Activated T-helper 1 cell treated with Interleukin-2 at 50 U/mL for 16 hours (primary cell): ENCODE data around the gene FHIT.

Experiments used
- DNase-seq: peaks from one replicate; pipeline ENCODE4 v3.0.0-alpha.2; 2020; ENCODE audit warnings: low read depth

Gene FHIT

DNA sequence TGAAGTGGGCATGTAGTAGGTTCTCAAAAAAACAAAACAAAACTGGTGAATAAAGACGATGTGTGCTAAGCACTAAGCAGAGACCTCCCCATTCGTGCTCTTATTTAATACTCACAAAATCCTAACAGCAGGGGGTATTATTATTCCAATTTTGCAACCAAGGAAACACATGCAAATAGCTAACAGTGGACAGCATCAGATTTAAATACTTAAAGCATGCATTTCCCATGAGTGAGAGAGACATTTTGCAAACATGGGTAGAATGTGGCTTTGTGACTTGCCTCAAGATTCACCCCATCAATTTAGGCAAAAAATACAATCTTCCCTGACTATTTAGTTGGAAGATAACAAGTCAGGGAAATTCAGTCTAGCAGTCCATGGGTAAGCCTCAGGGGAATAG, 1255.2 kb downstream of the FHIT start:
- DNase-seq = no peak

DNA sequence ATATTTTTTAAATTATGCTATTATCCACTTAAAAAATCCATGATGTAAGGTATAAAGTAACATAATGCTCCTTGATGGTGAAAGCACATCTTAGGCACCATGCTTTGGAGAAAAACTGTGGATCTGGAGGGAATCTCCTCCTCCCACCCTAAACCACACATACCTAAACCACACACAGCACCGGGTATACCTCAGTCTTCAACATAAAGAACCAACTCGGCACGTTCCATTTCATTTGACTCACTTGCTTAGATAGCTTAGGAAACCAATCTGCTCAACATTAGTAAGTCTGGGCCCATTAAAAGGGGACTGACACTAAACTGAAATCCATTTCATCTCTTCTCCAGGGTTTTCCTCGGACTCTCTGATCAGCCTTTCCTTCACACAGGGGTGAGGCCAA, 1255.7 kb downstream of the FHIT start:
- DNase-seq = no peak

DNA sequence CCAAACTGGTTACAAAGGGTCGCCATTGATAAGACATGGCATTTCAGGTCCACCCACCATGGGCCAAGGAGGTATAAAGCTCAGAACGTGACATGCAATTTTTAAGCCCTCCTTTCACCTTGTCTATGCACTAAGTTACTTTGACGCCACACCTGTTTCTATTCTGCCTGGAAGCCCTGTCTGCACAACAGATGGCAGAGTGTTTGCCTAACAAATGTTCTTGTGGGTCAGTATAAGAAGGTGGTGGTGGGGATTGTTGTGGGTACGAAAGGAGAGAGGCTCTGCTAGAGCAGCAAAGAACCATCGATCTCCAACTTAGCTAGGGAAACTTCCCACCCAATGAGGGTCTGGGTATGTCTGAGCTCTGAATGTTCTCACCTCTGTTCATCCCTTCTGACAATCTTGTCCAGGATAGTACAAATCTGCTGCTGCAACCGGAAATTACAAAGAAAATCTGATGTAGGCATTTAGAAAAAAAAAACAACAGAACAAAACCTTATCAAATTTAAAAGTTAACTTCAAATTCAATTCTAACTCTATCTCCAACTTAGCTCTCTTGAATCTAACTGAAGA, 1256.4 kb downstream of the FHIT start:
- no peak for DNase-seq

DNA sequence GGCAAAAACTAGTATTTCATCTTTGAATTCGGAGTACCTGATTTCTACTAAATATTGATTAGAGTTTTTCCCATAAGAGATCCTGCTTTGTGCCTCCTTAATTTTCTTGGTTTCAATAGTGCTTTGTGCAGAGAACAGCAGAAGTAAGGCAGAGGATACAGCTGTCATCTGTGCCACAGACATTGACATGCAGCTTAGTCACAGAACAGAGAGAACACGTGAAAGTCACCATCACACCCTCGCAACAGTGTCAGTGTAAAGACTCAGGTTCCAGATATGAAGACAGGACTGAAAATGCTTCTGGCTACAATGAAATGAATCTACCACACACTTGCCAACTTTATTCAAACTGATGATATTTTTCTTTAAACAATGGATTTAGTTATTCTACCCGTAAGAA, 1258.7 kb downstream of the FHIT start:
- DNase-seq = no peak

DNA sequence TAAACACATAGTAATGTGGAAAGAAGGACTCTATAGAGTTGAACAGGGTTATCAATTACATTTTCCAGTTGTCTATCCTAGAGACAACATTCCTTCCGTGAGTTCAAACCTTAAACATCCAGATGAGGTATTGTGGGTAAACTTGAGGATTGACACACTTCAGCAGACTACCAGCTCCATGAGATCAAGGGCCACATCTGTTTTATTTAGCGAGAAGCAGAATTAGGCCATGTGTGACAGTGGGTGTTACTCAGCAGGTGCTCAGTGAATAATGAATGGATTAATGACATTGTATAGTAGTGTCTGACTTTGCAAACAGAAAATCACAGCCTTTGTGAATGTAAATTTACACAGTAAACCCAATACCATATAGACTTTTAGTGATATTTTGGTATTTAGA, 1260.3 kb downstream of the FHIT start:
- DNase-seq = no peak

DNA sequence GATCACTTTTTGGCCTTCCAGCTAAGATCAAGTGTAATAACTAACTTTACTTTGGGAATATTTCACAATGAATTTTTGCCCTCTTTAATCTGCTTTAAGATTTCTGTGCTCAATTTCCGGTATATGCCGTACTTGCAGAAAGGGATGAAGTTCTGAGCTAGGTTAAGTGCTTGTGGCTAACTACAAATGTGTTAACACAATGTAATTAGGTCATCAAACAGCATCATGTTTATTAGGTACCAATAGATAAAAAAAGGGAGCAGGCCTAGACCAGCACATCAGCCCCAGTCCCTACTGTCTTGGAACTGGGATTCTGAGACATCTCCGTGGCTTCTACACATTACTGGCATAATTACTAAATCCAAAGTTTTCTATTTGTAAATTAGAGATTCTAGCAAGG, 1268.7 kb downstream of the FHIT start:
- DNase-seq = no peak

DNA sequence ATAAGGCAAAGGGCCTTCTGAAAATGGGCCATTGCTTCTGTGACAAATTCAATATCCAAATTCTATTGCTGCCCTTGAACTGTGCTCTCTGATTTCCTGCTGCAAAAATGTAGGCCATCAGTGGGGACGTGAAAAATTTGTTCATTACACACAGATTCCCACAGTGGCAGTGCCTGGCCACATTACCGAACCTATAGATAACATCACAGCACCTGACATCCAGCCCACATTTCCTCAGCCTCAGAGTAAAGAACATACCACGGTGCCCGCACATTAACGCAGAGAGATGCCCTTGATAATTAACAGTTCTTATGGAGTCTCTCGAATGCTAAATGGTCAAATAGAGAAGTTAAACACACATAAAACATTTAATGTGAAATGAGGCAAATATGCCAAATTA, 1269.9 kb downstream of the FHIT start:
- DNase-seq = no peak

DNA sequence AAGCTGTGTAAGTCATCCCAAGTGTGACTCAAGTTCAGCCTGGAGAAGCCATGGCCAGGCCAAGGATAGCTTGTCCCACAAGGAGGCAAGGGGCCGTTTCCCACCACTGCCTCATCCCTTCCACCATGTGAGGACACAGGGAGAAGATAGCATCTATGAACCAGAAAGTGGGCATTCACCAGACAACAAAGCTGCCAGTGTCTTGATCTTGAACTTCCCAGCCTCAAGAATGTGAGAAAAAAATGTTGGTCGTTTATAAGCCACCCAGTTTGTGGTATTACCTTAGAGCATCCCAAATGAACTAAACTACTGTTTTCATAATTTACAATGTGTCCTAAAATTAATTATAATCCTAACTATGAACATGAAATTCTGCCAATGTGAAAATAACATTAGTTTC, 1270.7 kb downstream of the FHIT start:
- DNase-seq = no peak

DNA sequence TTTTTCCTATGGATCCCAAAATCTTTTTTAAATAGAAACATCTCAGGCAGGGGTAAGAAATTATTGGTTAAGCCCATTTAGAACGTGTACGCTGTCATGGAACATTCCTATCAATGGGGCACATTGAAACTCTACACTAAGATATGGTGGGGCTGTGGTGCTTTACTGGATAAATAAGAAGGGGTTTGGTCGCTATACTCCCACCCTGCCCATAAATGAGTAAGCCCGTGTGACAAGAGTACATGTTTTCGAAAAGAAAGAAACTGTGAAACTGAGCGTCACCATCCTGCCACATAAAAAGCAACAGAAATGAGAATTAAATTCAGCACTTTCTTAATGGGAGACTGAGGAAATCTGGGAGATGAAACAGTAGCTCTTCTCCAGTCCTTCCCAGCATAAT, 1271.7 kb downstream of the FHIT start:
- DNase-seq = no peak

DNA sequence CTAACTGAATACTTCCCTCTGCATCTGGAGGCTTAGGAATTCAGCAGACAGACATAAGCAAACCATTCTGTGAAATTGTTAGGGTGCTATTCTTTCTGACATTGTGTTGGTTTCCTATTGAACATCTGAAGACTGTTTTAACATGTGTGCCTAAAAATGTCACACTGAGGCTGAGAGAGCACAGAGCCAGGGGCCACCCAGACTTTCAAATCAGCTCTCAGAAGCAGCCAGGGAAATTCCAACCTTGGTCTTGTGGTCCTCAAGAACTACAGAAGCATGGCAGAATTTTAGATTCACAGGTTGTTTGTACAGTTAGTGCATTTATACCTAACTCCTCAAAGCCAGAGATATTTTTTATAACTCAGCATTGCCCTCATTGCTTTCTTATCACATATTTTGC, 1272.3 kb downstream of the FHIT start:
- DNase-seq = no peak

DNA sequence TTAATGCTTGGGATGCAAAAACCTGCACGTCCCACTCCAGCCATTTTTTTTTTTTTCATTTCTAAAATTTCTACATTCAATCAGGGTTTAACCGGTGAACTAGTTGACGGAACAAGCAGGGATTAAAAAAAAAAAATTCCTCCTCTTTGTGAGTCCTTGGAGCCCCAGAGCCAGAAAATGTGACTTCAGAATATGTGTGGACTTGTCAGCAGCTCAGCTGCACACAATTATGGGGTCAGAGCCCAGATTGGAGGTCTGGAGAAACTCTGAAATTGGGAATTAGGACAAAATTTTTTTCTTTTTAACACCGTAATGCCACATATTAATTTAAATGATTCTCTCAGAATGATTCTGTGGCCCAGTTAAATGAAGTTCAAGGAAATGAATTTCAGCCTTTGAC, 1280.5 kb downstream of the FHIT start:
- DNase-seq = no peak

DNA sequence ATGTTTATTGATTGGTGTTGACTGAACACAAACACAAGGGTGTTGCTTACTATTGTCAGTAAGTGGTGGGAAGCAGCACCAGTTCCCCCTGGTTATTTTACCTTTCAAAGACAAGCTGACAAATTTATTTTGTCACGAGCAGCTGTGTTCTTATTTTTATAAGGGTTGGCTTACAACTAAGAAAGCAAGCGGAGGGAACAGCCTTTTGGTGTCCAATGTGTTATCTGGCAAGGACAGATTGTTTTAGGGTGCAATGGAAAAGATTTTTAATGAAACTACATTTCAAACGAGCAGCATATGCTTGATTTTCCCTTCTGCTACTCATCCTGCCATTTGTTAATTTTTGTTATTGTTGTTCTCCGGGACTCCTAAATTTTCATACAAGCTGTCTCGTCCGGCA, 1280.9 kb downstream of the FHIT start:
- no peak for DNase-seq

DNA sequence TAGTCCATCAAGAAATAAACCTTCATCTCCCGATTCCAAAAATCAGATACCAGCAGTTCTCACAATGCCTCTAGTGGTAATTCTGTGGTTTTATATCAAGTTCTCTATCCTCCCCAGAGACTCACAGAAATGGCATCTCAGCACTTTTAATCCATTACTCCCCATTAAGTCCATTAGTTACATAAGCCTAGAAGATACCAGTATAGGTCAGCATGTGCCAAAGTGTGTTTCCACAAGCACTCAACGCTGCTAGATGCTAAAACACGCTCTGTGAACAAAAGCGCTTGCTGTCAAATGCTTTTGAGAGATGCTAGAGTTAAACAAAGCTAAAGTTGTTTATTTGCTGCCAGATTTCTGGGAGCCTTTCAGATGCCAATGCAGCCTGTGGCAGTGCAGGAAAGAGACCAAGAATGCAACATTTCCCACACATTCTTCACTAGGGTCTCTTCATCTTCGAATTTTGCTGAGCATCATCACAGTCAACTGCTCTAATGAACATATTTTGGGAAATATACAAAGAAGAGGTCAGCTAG, 1282.7 kb downstream of the FHIT start:
- no peak for DNase-seq

DNA sequence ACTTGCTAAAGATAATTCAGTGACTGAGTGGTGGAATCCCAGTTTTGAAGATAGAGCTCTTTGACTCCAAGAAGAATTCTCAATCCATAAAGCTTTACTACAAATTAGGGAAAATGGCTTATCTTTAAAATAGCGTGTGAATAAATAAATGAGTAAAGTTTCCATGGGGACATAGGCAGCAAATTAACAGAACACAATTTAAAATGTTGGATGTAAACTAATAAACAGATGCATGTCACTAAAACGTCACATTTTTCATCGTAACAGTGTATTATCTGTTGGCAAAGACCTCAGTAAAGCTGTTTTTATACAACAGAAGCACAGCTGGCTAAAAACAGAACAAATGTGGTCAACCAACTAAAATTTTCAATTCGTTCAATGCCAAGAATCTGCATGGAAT, 1287.6 kb downstream of the FHIT start:
- no peak for DNase-seq

DNA sequence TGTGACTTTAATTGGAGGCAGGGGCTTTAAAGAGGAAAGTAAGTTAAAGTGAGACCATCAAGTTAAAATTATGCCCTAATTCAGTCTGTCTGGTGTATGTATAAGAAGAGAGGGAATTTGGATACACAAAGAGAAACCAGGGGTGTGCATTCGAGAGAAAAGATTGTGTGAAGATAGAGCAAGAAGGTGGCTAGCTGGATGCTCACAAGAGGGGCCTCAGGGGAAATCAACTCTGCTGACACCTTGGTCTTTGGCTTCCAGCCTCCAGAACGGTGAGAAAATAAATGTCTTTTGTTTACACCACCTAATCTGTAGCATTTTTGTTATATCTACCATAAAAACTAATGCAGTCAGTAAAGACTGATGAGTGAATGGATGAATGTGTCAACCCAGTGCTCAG, 1294.1 kb downstream of the FHIT start:
- DNase-seq = no peak

DNA sequence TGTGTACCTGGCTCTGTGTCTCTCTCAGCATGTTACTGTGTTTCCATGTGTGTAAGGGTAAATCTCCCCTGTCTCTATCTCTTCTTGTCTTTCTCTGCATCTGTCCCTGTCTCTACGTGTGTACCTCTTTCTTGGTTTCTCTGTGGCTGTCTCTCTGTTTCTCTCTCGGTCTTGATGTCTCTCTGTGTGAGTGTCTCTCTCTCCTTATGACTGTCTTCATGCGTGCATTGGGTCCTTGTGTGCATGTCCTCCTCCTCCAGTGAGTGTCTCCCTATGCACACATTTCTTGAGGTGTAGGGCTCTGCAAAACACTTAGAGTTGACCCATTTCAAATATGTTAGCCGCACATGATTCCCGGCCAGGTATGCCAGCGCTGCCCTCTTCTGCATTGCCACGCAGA, 1298.1 kb downstream of the FHIT start:
- no peak for DNase-seq

DNA sequence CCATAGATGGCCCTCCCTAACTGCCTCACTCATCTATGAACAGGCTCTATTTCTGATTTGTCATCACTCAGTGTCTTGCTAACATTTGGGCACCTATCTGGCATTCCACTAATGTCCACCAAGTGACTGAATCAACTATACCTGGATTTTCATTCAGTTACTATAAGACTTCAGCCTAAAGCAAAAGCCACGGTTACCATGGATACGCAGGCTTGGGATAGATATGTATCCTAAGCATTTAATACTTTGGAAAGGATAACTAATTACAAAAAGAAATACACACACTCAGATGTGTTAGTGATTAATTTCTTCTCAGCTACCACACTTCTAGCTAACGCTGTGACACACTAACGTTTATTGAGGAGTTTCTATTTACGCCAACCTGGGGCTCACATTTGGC, 1301.9 kb downstream of the FHIT start:
- no peak for DNase-seq

DNA sequence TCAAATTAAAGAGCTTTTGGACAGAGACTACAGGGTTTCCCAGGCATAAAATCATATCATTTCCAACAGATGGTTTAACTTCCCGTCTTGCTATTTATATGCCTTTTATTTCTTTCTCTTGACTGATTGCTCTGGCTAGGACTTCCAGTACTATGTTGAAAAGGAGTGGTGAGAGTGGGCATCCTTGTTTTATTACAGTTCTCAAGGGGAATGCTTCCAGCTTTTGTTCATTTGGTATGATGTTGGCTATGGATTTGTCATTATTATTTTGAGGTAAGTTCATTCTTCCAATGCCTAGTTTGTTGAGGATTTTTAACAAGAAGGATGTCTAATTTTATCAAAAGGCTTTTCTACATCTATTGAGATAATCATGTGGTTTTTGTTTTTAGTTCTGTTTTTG, 1304.9 kb downstream of the FHIT start:
- DNase-seq = no peak

DNA sequence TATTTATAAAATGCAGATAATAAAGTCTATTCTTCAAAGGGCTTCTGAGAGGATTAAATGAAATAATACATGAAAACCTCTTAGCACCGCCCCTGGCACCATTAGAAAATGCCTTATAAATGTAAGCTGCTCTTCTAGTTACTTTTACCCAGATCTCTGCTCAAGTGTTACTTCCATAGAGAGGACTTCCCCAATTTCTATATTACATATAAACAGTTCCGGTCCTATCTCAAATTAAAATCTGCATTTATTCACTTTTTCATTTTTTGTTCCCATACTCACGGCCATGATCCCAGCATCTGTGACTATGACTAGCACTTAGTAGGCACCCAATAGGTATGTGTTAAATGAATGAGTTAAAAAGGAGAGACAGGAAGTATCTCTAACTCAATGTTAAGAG, 1310.5 kb downstream of the FHIT start:
- DNase-seq = no peak

DNA sequence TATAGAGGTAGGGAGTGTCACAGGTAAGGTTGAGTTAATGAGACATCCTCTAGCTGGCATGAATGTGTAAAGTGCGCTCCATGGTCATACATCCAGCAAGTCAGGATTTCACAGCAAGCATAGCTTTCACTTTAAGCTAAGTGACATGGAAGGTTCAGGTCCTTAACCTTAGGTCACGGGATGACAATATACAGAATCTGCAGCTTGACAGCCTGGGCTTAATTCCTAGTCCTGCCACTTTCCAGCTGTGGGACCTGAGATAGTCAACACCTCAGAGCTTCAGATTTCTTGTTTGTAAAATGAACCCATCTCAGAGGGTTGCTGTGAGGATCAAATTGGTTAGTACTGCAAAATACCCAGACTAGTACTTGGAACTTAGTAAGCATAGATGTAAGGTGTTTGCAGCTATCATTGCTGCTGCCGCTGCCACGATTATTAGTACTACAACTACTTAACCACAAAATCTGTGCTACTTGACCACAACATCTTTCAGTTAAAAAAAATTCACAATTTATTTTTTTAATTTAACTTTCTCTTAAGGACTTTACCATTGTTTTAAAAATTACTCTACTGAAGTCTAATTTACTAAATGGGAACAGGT, 1311.3 kb downstream of the FHIT start:
- no peak for DNase-seq

DNA sequence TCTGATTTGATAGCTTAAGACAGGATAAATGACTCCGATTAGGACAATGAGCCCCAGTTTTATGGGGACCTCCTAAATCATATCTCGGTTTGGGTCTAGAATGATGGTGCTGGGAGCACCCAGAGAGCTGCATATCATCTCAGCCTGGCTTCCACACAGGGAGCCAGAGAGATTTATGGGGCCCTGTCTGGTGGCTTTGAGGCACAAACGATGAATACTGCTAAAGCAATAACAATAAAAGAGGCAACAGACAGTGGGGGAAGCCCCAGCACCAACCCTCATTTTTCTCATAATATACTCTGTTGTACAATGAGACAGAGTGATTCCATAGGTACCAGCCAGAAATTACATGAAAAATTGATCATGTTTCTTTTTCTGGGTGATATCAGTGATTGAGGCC, 1312.4 kb downstream of the FHIT start:
- no peak for DNase-seq

DNA sequence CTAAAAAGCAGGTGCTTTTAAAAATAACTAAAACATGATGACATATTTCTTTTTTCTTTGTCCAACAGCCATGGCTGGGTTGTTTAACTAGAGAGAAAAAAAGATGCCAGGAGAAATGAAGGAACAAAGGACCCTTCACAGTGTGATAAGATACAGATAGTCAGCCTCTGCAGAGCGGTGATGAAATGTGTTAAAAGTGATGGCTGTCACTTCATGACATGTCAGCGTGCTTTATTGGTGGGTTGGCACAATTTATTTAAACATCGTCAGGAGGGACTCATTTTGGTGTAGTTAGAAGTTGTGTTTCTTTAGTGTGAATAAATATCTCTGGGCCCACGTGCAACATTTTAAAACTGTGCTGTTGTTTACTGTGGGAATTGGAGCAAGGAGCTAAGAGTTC, 1314.1 kb downstream of the FHIT start:
- DNase-seq = no peak

DNA sequence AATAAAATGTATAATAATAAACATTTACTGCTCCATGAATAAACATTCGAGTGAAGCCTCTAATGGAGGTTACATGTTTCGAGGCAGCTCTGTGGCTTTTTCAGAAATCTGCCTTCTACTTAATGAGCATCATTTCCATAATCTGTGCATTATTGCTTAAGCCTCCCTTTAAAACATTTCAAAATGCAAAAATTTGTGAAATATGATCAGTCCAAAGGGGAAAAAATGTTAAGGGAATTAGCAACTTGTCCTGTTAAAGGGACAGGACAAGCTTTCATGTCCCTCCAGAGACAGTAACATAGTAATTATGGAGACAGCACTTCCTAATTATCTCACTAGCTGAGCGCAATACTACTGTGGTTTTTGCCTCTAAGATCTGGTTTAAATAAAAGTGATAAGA, 1314.8 kb downstream of the FHIT start:
- no peak for DNase-seq

DNA sequence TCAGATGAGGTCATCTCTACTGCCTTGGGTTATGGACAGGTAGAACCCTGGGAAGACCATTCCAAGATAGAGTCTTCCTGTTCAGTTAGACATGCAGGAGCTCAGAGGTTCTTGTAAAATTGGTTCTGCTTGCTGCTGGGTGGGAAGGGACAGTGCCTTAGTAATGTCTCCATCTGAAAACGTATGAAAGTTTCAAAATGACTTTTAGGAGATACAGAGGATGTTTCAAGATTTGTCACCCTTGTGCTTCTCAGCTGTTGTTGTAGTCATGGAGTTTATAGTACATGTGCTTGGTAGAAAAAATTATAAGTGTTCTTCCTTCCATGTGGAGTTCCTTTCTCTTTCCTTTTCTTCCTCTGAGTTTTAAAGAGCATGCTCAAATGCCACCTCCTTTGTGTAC, 1316.2 kb downstream of the FHIT start:
- no peak for DNase-seq
